Jurkat, Clone E6-1 (cell line): Measurements from ENCODE around the gene ANTXR2.
A peak's percentile ranks its signal among the peaks of the same experiment; 100 is the strongest.

ENCODE experiments used
- DNase-seq: peaks from one replicate; pipeline ENCODE4 v3.0.0-alpha.2; 2011; ENCODE audit warnings: low read depth, low spot score
- H3K4me3 ChIP-seq: 2 replicates; pipeline ENCODE4 v1.5.1; 2011; ENCODE audit warnings: mild to moderate bottlenecking, low read length, control low read depth, moderate library complexity

ANTXR2 gene

GRCh38 chr4:79959652-79960051 is 113.4 kb downstream of the ANTXR2 start:
- DNase-seq: no peak
- no peak overlapping the region for H3K4me3 ChIP-seq

GRCh38 chr4:79958466-79959264 is 114.4 kb downstream of the ANTXR2 start:
- no peak overlapping the region for H3K4me3 ChIP-seq
- DNase-seq: no peak

- no peak for DNase-seq
- no peak overlapping the region for H3K4me3 ChIP-seq
Observed at GRCh38 chr4:79949178-79949577, 123.9 kb downstream of the ANTXR2 start.

GRCh38 chr4:79948739-79949138 is 124.3 kb downstream of the ANTXR2 start:
- no peak for DNase-seq
- H3K4me3 ChIP-seq: no peak overlapping the region

- DNase-seq: no peak
- no peak overlapping the region for H3K4me3 ChIP-seq
Observed at GRCh38 chr4:79948261-79948660, 124.8 kb downstream of the ANTXR2 start.

- no peak for DNase-seq
- H3K4me3 ChIP-seq: no peak overlapping the region
Observed at GRCh38 chr4:79947386-79947785, 125.6 kb downstream of the ANTXR2 start.

GRCh38 chr4:79935274-79935673 is 137.8 kb downstream of the ANTXR2 start:
- no peak for DNase-seq
- no peak overlapping the region for H3K4me3 ChIP-seq

- no peak for DNase-seq
- no peak overlapping the region for H3K4me3 ChIP-seq
Observed at GRCh38 chr4:79934660-79935059, 138.4 kb downstream of the ANTXR2 start.

- DNase-seq: no peak
- H3K4me3 ChIP-seq: no peak overlapping the region
Observed at GRCh38 chr4:79927931-79928330, 145.1 kb downstream of the ANTXR2 start.

GRCh38 chr4:79923281-79923680 is 149.7 kb downstream of the ANTXR2 start:
- H3K4me3 ChIP-seq: no peak overlapping the region
- no peak for DNase-seq

GRCh38 chr4:79922011-79922410 is 151.0 kb downstream of the ANTXR2 start:
- no peak overlapping the region for H3K4me3 ChIP-seq
- no peak for DNase-seq

- no peak overlapping the region for H3K4me3 ChIP-seq
- DNase-seq: no peak
Observed at GRCh38 chr4:79920163-79920853, 152.7 kb downstream of the ANTXR2 start.

GRCh38 chr4:79918292-79918691 is 154.7 kb downstream of the ANTXR2 start:
- no peak for DNase-seq
- H3K4me3 ChIP-seq: no peak overlapping the region

GRCh38 chr4:79917246-79917645 is 155.8 kb downstream of the ANTXR2 start:
- peak; percentile 51 for DNase-seq
- no peak overlapping the region for H3K4me3 ChIP-seq

- no peak for DNase-seq
- H3K4me3 ChIP-seq: no peak overlapping the region
Observed at GRCh38 chr4:79915246-79915645, 157.8 kb downstream of the ANTXR2 start.

- DNase-seq: no peak
- no peak overlapping the region for H3K4me3 ChIP-seq
Observed at GRCh38 chr4:79913581-79913980, 159.4 kb downstream of the ANTXR2 start.

- no peak for DNase-seq
- no peak overlapping the region for H3K4me3 ChIP-seq
Observed at GRCh38 chr4:79907001-79907400, 166.0 kb downstream of the ANTXR2 start.

GRCh38 chr4:79906303-79906702 is 166.7 kb downstream of the ANTXR2 start:
- DNase-seq: peak; percentile 31
- no peak overlapping the region for H3K4me3 ChIP-seq

- no peak for DNase-seq
- no peak overlapping the region for H3K4me3 ChIP-seq
Observed at GRCh38 chr4:79905212-79905611, 167.8 kb downstream of the ANTXR2 start.

- DNase-seq: no peak
- H3K4me3 ChIP-seq: no peak overlapping the region
Observed at GRCh38 chr4:79904331-79904730, 168.7 kb downstream of the ANTXR2 start.

GRCh38 chr4:79900182-79900581 is 172.8 kb downstream of the ANTXR2 start:
- no peak for DNase-seq
- no peak overlapping the region for H3K4me3 ChIP-seq
